HepG2 (cell line): ENCODE measurements around the gene IL1RAP. TPM values are rescaled to one million over a fixed set of nuclear protein-coding genes. Genes with fewer than 3 reads are reported as not detected.

Experiments used
- FOXJ3 ChIP-seq: sonication (generic); formaldehyde crosslinking; IDR thresholded peaks from 2 replicates; pipeline ENCODE4 v1.4.0; 2020; ENCODE audit warnings: missing genetic modification reagents, mild to moderate bottlenecking, borderline replicate concordance
- GATA4 ChIP-seq: sonication (generic); IDR thresholded peaks from 2 replicates; pipeline ENCODE4 v1.6.1; 2016; ENCODE audit warnings: antibody characterized with exemption, low read depth, borderline replicate concordance
- HDAC2 ChIP-seq: sonication (generic); formaldehyde crosslinking; IDR thresholded peaks from 2 replicates; pipeline ENCODE4 v1.4.0; 2020; ENCODE audit warnings: missing genetic modification reagents
- HNF4A ChIP-seq: sonication (generic); formaldehyde crosslinking; IDR thresholded peaks from 2 replicates; pipeline ENCODE4 v1.4.0; 2020; ENCODE audit warnings: missing genetic modification reagents
- IKZF4 ChIP-seq: sonication (generic); formaldehyde crosslinking; IDR thresholded peaks from 2 replicates; pipeline ENCODE4 v1.5.1; 2020; ENCODE audit warnings: borderline replicate concordance, mild to moderate bottlenecking, low read depth, missing genetic modification reagents; ENCODE audit errors: not compliant biosample characterization
- ISL2 ChIP-seq: sonication (generic); formaldehyde crosslinking; IDR thresholded peaks from 2 replicates; pipeline ENCODE4 v1.5.0; 2020; ENCODE audit warnings: missing genetic modification reagents
- JARID2 ChIP-seq: sonication (generic); formaldehyde crosslinking; IDR thresholded peaks from 2 replicates; pipeline ENCODE4 v1.8.1; 2023; ENCODE audit warnings: missing genetic modification reagents, inconsistent platforms; ENCODE audit not compliant: insufficient replicate concordance
- NCOA2 ChIP-seq: sonication (generic); formaldehyde crosslinking; IDR thresholded peaks from 2 replicates; pipeline ENCODE4 v1.8.0; 2022; ENCODE audit warnings: inconsistent platforms
- NR2F1 ChIP-seq, 2 experiments: fragments of 450-650 bp in 1 of 2; formaldehyde crosslinking in 1 of 2; IDR thresholded peaks; 2 replicates each; pipeline versions ENCODE4 v1.5.0 to v1.6.1; 2016 to 2020; ENCODE audit warnings: mild to moderate bottlenecking in 1 of 2, missing compliant biosample characterization in 1 of 2, missing genetic modification reagents in 1 of 2, moderate library complexity in 1 of 2
- RXRB ChIP-seq: IDR thresholded peaks from 2 replicates; pipeline ENCODE4 v1.6.1; 2016; ENCODE audit warnings: borderline replicate concordance, missing genetic modification reagents, missing compliant biosample characterization
- SALL1 ChIP-seq: sonication (generic); formaldehyde crosslinking; IDR thresholded peaks from 2 replicates; pipeline ENCODE4 v1.8.0; 2022; ENCODE audit warnings: mild to moderate bottlenecking, missing genetic modification reagents
- SIX1 ChIP-seq: sonication (generic); formaldehyde crosslinking; IDR thresholded peaks from 2 replicates; pipeline ENCODE4 v1.4.0; 2020; ENCODE audit warnings: missing genetic modification reagents, borderline replicate concordance
- SP1 ChIP-seq, 2 experiments: fragments of 450-650 bp in 1 of 2; sonication (generic) in 1 of 2; formaldehyde crosslinking in 1 of 2; IDR thresholded peaks; 2 replicates each; pipeline versions ENCODE4 v1.4.0 to v1.6.1; 2016 to 2020; ENCODE audit warnings: missing genetic modification reagents in 1 of 2
- THYN1 ChIP-seq: sonication (generic); formaldehyde crosslinking; IDR thresholded peaks from 2 replicates; pipeline ENCODE4 v1.8.1; 2023; ENCODE audit warnings: low read depth, mild to moderate bottlenecking, moderate library complexity, missing genetic modification reagents, borderline replicate concordance
- ZFAT ChIP-seq: sonication (generic); formaldehyde crosslinking; conservative IDR thresholded peaks from 2 replicates; pipeline ENCODE4 v1.8.1; 2023; ENCODE audit warnings: missing genetic modification reagents, inconsistent platforms
- polyA plus RNA-seq, 8 experiments: library from polyadenylated mRNA; depleted of rRNA in 3 of 8; stranded (reverse) in 7 of 8; unstranded in 1 of 8; fragments of >200 nt; fragmentation: Illumina TruSeq in 4 of 8; extraction: Trizol in 4 of 8; gene quantifications; 2 replicates each; pipeline versions ENCODE4 v1.2.1 to v1.2.3, GENCODE V29; 2011 to 2016; ENCODE audit warnings: low read depth in 4 of 8, missing spikeins in 1 of 8, mixed read lengths in 1 of 8; ENCODE audit not compliant: insufficient read depth in 1 of 8
- total RNA-seq, 5 experiments: library from RNA; depleted of rRNA; stranded (reverse); fragments of >200 nt; fragmentation: Illumina TruSeq; extraction: Trizol; gene quantifications; 2 replicates each; pipeline ENCODE4 v1.2.3, GENCODE V29; 2016; ENCODE audit warnings: low read depth in 1 of 5
- TF ChIP-seq, protein P1 (sequence below): sonication (generic); formaldehyde crosslinking; IDR thresholded peaks from 2 replicates; pipeline ENCODE4 v1.8.1; 2022; ENCODE audit warnings: low read depth, mild to moderate bottlenecking, missing genetic modification reagents
- TF ChIP-seq, protein P2 (sequence below): sonication (generic); formaldehyde crosslinking; conservative IDR thresholded peaks from 2 replicates; pipeline ENCODE4 v1.4.0; 2020; ENCODE audit warnings: missing genetic modification reagents
- TF ChIP-seq, protein P3 (sequence below): sonication (generic); formaldehyde crosslinking; IDR thresholded peaks from 2 replicates; pipeline ENCODE4 v1.4.0; 2020; ENCODE audit warnings: missing genetic modification reagents, mild to moderate bottlenecking, borderline replicate concordance
- TF ChIP-seq, protein P4 (sequence below): sonication (generic); formaldehyde crosslinking; conservative IDR thresholded peaks from 2 replicates; pipeline ENCODE4 v1.8.0; 2022; ENCODE audit warnings: low read depth, missing genetic modification reagents

The IL1RAP gene
- total and polyA plus RNA-seq, 2 of the 13 experiments (the other 11 are each of a cell fraction or from before 2014, with no cell fraction given): 18.3 to 54.9 TPM

DNA sequence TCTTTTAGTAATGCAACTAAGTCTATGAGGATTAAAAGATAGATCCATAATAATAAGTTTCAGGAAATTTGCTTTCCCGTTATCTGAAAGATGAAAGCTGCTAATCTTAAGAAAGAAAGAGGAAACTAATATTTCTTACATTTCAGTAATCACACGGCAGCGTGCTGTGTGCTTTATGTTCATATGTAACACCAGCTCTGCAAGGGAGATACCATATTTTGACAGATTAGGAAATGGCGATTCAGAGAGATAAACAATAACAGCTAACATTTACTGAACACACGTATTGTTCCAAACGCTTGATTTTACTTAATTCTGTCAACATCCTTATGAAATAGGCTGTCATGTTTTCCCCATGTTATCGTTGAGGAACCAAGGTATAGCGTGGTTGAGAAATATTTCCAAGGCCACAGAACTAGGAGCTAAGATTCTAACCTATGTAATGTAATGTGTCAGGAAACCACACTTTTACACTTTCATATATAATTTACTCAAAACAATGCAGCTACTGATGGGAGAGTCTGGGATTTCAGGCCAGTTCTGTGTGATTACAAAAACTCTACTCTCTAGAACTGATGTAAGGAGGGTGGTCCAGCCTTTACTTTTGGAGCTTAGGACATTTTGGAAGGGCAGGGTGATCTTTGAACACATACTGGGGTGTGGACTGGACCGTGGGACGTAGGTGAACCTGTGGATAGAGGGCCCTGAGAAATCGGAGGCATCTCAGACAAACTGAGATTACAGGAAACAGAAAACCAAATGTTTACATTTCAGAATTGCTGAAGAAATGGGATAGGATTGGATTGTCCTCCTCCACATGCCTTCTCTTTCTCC lies 100.6 kb downstream of the IL1RAP start (continued):
- TF ChIP-seq, protein P1, sequence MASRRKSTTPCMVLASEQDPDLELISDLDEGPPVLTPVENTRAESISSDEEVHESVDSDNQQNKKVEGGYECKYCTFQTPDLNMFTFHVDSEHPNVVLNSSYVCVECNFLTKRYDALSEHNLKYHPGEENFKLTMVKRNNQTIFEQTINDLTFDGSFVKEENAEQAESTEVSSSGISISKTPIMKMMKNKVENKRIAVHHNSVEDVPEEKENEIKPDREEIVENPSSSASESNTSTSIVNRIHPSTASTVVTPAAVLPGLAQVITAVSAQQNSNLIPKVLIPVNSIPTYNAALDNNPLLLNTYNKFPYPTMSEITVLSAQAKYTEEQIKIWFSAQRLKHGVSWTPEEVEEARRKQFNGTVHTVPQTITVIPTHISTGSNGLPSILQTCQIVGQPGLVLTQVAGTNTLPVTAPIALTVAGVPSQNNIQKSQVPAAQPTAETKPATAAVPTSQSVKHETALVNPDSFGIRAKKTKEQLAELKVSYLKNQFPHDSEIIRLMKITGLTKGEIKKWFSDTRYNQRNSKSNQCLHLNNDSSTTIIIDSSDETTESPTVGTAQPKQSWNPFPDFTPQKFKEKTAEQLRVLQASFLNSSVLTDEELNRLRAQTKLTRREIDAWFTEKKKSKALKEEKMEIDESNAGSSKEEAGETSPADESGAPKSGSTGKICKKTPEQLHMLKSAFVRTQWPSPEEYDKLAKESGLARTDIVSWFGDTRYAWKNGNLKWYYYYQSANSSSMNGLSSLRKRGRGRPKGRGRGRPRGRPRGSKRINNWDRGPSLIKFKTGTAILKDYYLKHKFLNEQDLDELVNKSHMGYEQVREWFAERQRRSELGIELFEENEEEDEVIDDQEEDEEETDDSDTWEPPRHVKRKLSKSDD: no peak
- peak; percentile 16; the same call in 1 of the 2 replicates for TF ChIP-seq RXRB (CRISPR knock-in tag)
- TF ChIP-seq HNF4A (CRISPR knock-in tag): peak; percentile 64
- no peak for TF ChIP-seq SIX1
- no peak for TF ChIP-seq THYN1 (CRISPR knock-in tag)
- TF ChIP-seq FOXJ3 (CRISPR knock-in tag): peak; percentile 31; the same call in 1 of the 2 replicates
- no peak for TF ChIP-seq ISL2 (CRISPR knock-in tag)
- peak; percentile 66; the same call in 1 of the 2 replicates for TF ChIP-seq NCOA2 (CRISPR knock-in tag)
- no peak for TF ChIP-seq ZFAT (CRISPR knock-in tag)
- TF ChIP-seq JARID2 (CRISPR knock-in tag): no peak
- TF ChIP-seq NR2F1 (CRISPR knock-in tag; IDR thresholded peaks at IDR 0.05): no peak
- TF ChIP-seq IKZF4 (CRISPR knock-in tag): no peak
- 0 out of 2 replicates have a peak, but pooled peaks have one; percentile 16 for TF ChIP-seq SALL1
- TF ChIP-seq, protein P2, sequence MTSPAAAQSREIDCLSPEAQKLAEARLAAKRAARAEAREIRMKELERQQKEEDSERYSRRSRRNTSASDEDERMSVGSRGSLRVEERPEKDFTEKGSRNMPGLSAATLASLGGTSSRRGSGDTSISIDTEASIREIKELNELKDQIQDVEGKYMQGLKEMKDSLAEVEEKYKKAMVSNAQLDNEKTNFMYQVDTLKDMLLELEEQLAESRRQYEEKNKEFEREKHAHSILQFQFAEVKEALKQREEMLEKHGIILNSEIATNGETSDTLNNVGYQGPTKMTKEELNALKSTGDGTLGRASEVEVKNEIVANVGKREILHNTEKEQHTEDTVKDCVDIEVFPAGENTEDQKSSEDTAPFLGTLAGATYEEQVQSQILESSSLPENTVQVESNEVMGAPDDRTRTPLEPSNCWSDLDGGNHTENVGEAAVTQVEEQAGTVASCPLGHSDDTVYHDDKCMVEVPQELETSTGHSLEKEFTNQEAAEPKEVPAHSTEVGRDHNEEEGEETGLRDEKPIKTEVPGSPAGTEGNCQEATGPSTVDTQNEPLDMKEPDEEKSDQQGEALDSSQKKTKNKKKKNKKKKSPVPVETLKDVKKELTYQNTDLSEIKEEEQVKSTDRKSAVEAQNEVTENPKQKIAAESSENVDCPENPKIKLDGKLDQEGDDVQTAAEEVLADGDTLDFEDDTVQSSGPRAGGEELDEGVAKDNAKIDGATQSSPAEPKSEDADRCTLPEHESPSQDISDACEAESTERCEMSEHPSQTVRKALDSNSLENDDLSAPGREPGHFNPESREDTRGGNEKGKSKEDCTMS: no peak
- TF ChIP-seq, protein P3, sequence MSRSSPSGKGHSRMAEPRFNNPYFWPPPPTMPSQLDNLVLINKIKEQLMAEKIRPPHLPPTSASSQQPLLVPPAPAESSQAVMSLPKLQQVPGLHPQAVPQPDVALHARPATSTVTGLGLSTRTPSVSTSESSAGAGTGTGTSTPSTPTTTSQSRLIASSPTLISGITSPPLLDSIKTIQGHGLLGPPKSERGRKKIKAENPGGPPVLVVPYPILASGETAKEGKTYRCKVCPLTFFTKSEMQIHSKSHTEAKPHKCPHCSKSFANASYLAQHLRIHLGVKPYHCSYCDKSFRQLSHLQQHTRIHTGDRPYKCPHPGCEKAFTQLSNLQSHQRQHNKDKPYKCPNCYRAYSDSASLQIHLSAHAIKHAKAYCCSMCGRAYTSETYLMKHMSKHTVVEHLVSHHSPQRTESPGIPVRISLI (CRISPR knock-in tag): peak; percentile 62; the same call in 1 of the 2 replicates
- TF ChIP-seq, protein P4, sequence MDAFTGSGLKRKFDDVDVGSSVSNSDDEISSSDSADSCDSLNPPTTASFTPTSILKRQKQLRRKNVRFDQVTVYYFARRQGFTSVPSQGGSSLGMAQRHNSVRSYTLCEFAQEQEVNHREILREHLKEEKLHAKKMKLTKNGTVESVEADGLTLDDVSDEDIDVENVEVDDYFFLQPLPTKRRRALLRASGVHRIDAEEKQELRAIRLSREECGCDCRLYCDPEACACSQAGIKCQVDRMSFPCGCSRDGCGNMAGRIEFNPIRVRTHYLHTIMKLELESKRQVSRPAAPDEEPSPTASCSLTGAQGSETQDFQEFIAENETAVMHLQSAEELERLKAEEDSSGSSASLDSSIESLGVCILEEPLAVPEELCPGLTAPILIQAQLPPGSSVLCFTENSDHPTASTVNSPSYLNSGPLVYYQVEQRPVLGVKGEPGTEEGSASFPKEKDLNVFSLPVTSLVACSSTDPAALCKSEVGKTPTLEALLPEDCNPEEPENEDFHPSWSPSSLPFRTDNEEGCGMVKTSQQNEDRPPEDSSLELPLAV (CRISPR knock-in tag): no peak
- TF ChIP-seq HDAC2: peak; percentile 18; the same call in 1 of the 2 replicates
- no peak for TF ChIP-seq SP1 (IDR thresholded peaks at IDR 0.05)
- no peak for TF ChIP-seq SP1 (CRISPR knock-in tag; IDR thresholded peaks at IDR 0.05)
- no peak for TF ChIP-seq GATA4
